Ectodermal cell (in vitro differentiated cells): ENCODE data around the gene COA8.

Experiments used
- H3K27ac ChIP-seq: 2 replicates; pipeline ENCODE4 v1.7.0; 2013; ENCODE audit warnings: mild to moderate bottlenecking, low read depth, low read length; ENCODE audit not compliant: insufficient read depth, poor library complexity, severe bottlenecking
- H3K27me3 ChIP-seq: 2 replicates; pipeline ENCODE4 v1.7.0; 2013; ENCODE audit warnings: mild to moderate bottlenecking, low read length; ENCODE audit not compliant: insufficient read depth, control insufficient read depth, poor library complexity, severe bottlenecking
- H3K36me3 ChIP-seq: one replicate; pipeline ENCODE4 v1.7.0; 2013; ENCODE audit warnings: low read length; ENCODE audit not compliant: control insufficient read depth, insufficient read depth
- H3K4me1 ChIP-seq: one replicate; pipeline ENCODE4 v1.7.0; 2013; ENCODE audit warnings: low read length; ENCODE audit not compliant: control insufficient read depth, insufficient read depth
- H3K4me3 ChIP-seq: 2 replicates; pipeline ENCODE4 v1.7.0; 2013; ENCODE audit warnings: low read depth, low read length, control low read depth; ENCODE audit not compliant: insufficient read depth
- H3K9me3 ChIP-seq: 2 replicates; pipeline ENCODE4 v1.7.0; 2013; ENCODE audit warnings: mild to moderate bottlenecking, low read length, moderate library complexity; ENCODE audit not compliant: control insufficient read depth
- WGBS, 2 experiments: methylation state at CpG; one replicate each; pipeline ENCODE4 v1.1.7; 2013; ENCODE audit warnings: missing lambda C conversion rate in 2 of 2; 5-methylcytosine and 5-hydroxymethylcytosine counted together

COA8 gene

GRCh38 chr14:103538291-103539055 lies 24.3 kb upstream of the COA8 start:
- no peak overlapping the region for H3K4me3 ChIP-seq
- H3K9me3 ChIP-seq: no peaks in the 10 kb centered on the region
- no peaks in the 10 kb centered on the region for H3K27me3 ChIP-seq
- peak overlapping the region; percentile 8 for H3K27ac ChIP-seq
- whole genome bisulfite sequencing, 2 experiments: 87% methylated on average over 30 of the region's 30 CpGs
- H3K4me1 ChIP-seq: peaks cover 34% of the 10 kb centered on the region
- no peaks in the 10 kb centered on the region for H3K36me3 ChIP-seq

- Histone ChIP-seq H3K4me1 (peaks cover 42% of the 10 kb centered on the region), H3K4me3 (no peak overlapping the region), H3K9me3 (no peaks in the 10 kb centered on the region), H3K36me3 (no peaks in the 10 kb centered on the region), H3K27me3 (no peaks in the 10 kb centered on the region), H3K27ac (peak overlapping the region; percentile 8)
- 86 to 88% methylated on average over 28 of the region's 28 CpGs for WGBS, 2 experiments
Measured at GRCh38 chr14:103539056-103539825, 23.5 kb upstream of the COA8 start.

GRCh38 chr14:103540821-103541708 lies 21.7 kb upstream of the COA8 start:
- no peak overlapping the region for H3K4me3 ChIP-seq
- 78 to 79% methylated on average over 17 of the region's 17 CpGs for WGBS, 2 experiments
- H3K27ac ChIP-seq: peak overlapping the region; percentile 2
- no peaks in the 10 kb centered on the region for H3K36me3 ChIP-seq
- no peaks in the 10 kb centered on the region for H3K9me3 ChIP-seq
- H3K4me1 ChIP-seq: peaks cover 52% of the 10 kb centered on the region
- H3K27me3 ChIP-seq: no peaks in the 10 kb centered on the region

DNA sequence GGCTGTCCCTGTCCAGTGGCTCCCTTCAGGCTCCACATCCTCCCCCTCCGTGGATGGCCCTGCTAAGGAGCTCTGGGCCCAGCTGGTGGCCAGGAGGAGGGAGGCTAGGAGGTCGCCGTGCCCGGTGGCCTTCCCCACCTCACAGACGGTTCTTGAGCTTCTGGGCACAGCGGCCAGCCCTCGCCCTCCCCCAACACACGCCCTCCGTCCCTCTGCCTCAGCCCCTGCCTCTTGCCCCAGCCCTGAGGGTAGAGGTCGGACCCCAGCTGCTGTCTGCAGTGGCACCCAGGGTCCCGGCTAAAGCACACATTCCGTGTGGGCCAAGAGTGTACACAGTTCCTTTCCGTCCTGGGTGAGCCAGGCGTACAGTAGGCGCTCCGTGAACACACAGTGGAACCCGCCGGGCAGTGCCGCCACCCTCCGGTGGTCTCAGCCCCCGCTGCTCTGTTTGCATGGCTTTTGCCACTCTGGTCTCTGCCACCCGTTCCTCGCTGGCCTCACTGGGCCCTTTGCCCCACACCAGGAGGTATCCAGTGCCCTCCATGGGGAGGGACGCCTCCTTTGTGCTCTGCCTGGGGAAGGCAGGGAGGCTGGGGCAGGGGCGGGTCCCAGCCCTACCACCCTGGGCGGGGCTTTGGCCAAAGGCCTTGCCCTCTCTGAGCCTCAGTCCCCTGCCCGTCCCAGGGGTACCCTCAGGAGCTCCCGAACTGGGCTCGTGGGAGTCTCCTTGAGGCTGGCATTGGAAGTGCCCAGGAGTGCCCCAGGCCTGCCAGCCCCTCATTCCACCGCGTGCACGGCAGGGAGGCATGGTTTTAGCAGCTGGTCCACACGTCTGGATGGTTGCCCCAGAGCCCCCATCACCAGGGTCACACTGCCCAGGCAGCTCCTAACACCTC lies 20.8 kb upstream of the COA8 start:
- Histone ChIP-seq H3K4me1 (peaks cover 55% of the 10 kb centered on the region), H3K4me3 (peak overlapping the region; percentile 15), H3K27me3 (no peaks in the 10 kb centered on the region), H3K9me3 (no peaks in the 10 kb centered on the region), H3K27ac (peak overlapping the region; percentile 98), H3K36me3 (no peaks in the 10 kb centered on the region)
- 53 to 55% methylated on average over 33 of the region's 33 CpGs for WGBS, 2 experiments

DNA sequence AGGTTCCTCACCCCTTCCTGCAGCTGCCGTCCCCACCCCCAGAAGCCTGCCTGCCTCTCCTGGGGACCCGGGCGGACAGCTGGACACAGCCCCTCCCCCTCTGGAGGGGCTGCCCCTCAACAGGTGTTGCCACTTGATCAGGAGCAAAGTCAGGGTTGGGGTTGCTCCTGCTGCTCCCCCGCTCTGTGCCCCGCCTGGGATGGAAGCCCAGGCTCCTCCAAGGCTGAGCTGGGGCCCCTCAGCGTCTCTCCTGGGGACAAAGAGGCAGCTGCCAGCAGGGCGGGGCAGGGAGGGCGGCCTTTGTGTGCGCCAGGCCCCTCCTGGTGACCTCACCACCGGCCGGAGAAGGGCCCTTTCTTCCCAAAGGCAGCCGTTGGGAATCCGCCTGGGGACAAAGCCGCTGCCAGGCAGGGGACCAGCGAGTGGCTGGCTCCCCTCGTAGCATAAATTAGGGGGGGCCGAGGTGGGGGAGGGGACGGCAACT lies 20.1 kb upstream of the COA8 start:
- 1% methylated on average over 18 of the region's 18 CpGs for WGBS, 2 experiments
- Histone ChIP-seq H3K4me3 (peak overlapping the region; percentile 15), H3K4me1 (peaks cover 55% of the 10 kb centered on the region)

DNA sequence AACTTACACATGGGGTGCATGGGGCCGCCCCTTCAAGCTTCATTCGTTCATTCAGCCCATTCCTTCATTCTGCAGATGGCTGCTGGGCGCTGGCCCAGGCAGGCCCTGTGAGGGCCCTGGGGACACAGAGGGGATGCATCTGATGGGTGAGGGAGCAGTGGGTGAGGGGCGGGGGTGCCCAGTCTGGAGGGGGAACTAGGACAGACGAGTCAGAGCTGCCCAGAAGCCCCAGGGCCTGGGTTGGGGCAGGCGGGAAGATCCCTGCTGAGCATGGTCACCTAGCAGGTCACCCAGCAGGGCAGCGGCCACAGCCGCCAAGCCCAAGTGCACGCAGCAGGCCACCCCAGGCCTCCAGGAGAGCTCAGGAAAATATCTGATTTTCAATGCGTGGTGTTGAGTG lies 19.6 kb upstream of the COA8 start:
- 52 to 58% methylated on average over 10 of the region's 10 CpGs for WGBS, 2 experiments
- Histone ChIP-seq H3K36me3 (no peaks in the 10 kb centered on the region), H3K27ac (peak overlapping the region; percentile 98), H3K4me3 (no peak overlapping the region), H3K9me3 (no peaks in the 10 kb centered on the region), H3K4me1 (peaks cover 55% of the 10 kb centered on the region), H3K27me3 (no peaks in the 10 kb centered on the region)

More for the DNA sequence above, 20.1 kb upstream of the COA8 start:
- no peaks in the 10 kb centered on the region for H3K36me3 ChIP-seq
- peak overlapping the region; percentile 98 for H3K27ac ChIP-seq
- H3K27me3 ChIP-seq: no peaks in the 10 kb centered on the region
- H3K9me3 ChIP-seq: no peaks in the 10 kb centered on the region

- 87 to 89% methylated on average over 19 of the region's 19 CpGs for WGBS, 2 experiments
- no peaks in the 10 kb centered on the region for H3K36me3 ChIP-seq
- no peaks in the 10 kb centered on the region for H3K27me3 ChIP-seq
- no peaks in the 10 kb centered on the region for H3K9me3 ChIP-seq
- peak overlapping the region; percentile 98 for H3K27ac ChIP-seq
- peaks cover 52% of the 10 kb centered on the region for H3K4me1 ChIP-seq
- H3K4me3 ChIP-seq: no peak overlapping the region
Measured at GRCh38 chr14:103543721-103544387, 18.9 kb upstream of the COA8 start.

- Histone ChIP-seq H3K4me3 (no peak overlapping the region), H3K9me3 (no peaks in the 10 kb centered on the region), H3K4me1 (peaks cover 49% of the 10 kb centered on the region), H3K36me3 (no peaks in the 10 kb centered on the region), H3K27ac (no peak overlapping the region), H3K27me3 (no peaks in the 10 kb centered on the region)
- 86 to 88% methylated on average over 35 of the region's 35 CpGs for WGBS, 2 experiments
Measured at GRCh38 chr14:103544388-103545218, 18.2 kb upstream of the COA8 start.
